GM18498 (cell line): ENCODE measurements around the gene DDX6.
"Not testable (repeated sequence)": the region's sequence is repeated elsewhere in the genome, so short reads cannot be mapped to it uniquely, and the experiment has no call there.

ENCODE experiments used
- ATAC-seq: cut with Tn5 transposase; IDR thresholded peaks from one replicate; pipeline ENCODE4 v1.9.1; 2021; ENCODE audit warnings: mild to moderate bottlenecking, moderate library complexity; ENCODE audit not compliant: unreplicated experiment

DDX6 gene

GRCh38 chr11:118791961-118792569, 1.1 kb upstream of the DDX6 start:
- no peak for ATAC-seq

- peak; percentile 26 for ATAC-seq
Measured at GRCh38 chr11:118790357-118791110, 430 bp downstream of the DDX6 start.

- ATAC-seq = no peak
Measured at GRCh38 chr11:118789501-118790356, 1.2 kb downstream of the DDX6 start.

- ATAC-seq = no peak
Measured at GRCh38 chr11:118786657-118787056, 4.3 kb downstream of the DDX6 start.

- no peak for ATAC-seq
Measured at GRCh38 chr11:118785362-118785761, 5.6 kb downstream of the DDX6 start.

GRCh38 chr11:118783724-118784495, 7.1 kb downstream of the DDX6 start:
- no peak for ATAC-seq

GRCh38 chr11:118783324-118783723, 7.6 kb downstream of the DDX6 start:
- ATAC-seq = not testable (repeated sequence)

- no peak for ATAC-seq
Measured at GRCh38 chr11:118778898-118779297, 12.1 kb downstream of the DDX6 start.

- no peak for ATAC-seq
Measured at GRCh38 chr11:118774032-118774431, 16.9 kb downstream of the DDX6 start.

GRCh38 chr11:118771547-118772288, 19.2 kb downstream of the DDX6 start:
- ATAC-seq = no peak

GRCh38 chr11:118768690-118769089, 22.3 kb downstream of the DDX6 start:
- ATAC-seq = no peak

- ATAC-seq = no peak
Measured at GRCh38 chr11:118766035-118766434, 24.9 kb downstream of the DDX6 start.

- ATAC-seq = not testable (repeated sequence)
Measured at GRCh38 chr11:118765095-118765691, 25.8 kb downstream of the DDX6 start.

- no peak for ATAC-seq
Measured at GRCh38 chr11:118763041-118763440, 27.9 kb downstream of the DDX6 start.

GRCh38 chr11:118761981-118762380, 29.0 kb downstream of the DDX6 start:
- ATAC-seq = not testable (repeated sequence)

GRCh38 chr11:118757876-118758399, 33.0 kb downstream of the DDX6 start:
- ATAC-seq = no peak

GRCh38 chr11:118752654-118753053, 38.3 kb downstream of the DDX6 start:
- no peak for ATAC-seq

GRCh38 chr11:118749429-118749828, 41.5 kb downstream of the DDX6 start:
- no peak for ATAC-seq

GRCh38 chr11:118748056-118748455, 42.9 kb downstream of the DDX6 start:
- ATAC-seq = no peak
